Aorta (tissue), 5 donors: ENCODE measurements around the gene AFTPH. TPM values are rescaled to one million over a fixed set of nuclear protein-coding genes. Genes with fewer than 3 reads are reported as not detected.

Experiments
- ATAC-seq: fragments of 200-7000 bp; cut with Tn5 transposase; one replicate; pipeline ENCODE4 v1.9.1; 2022; ENCODE audit warnings: moderate library complexity; ENCODE audit not compliant: low FRiP score
- DNase-seq, 2 donors: peaks; one replicate each; pipeline ENCODE4 v3.0.0-alpha.2; 2020
- H3K27ac ChIP-seq, 2 donors: one replicate each; pipeline ENCODE4 v1.5.1; 2013; ENCODE audit warnings: low read length in 2 of 2, mild to moderate bottlenecking in 2 of 2, moderate library complexity in 2 of 2, control low read depth in 1 of 2, inconsistent platforms in 1 of 2, low read depth in 1 of 2
- H3K27me3 ChIP-seq, 2 donors: one replicate each; pipeline ENCODE4 v1.6.1; 2013; ENCODE audit warnings: control low read depth in 1 of 2, low read length in 1 of 2, mild to moderate bottlenecking in 1 of 2, moderate library complexity in 1 of 2; ENCODE audit not compliant: insufficient read depth in 2 of 2, control insufficient read depth in 1 of 2
- H3K36me3 ChIP-seq, 2 donors: one replicate each; pipeline ENCODE4 v1.6.1; 2013; ENCODE audit warnings: control low read depth in 1 of 2, low read length in 1 of 2, mild to moderate bottlenecking in 1 of 2; ENCODE audit not compliant: insufficient read depth in 2 of 2, control insufficient read depth in 1 of 2
- H3K4me1 ChIP-seq, 2 donors: one replicate each; pipeline ENCODE4 v1.6.1; 2013; ENCODE audit warnings: low read length in 2 of 2, control low read depth in 1 of 2, mild to moderate bottlenecking in 1 of 2, moderate library complexity in 1 of 2; ENCODE audit not compliant: insufficient read depth in 2 of 2, control insufficient read depth in 1 of 2
- H3K4me3 ChIP-seq, 2 donors: one replicate each; pipeline ENCODE4 v1.5.1; 2013; ENCODE audit warnings: low read length in 2 of 2, control low read depth in 1 of 2, mild to moderate bottlenecking in 1 of 2
- H3K9me3 ChIP-seq: one replicate; pipeline ENCODE4 v1.6.1; 2013; ENCODE audit warnings: mild to moderate bottlenecking, low read length; ENCODE audit not compliant: control insufficient read depth
- whole genome bisulfite sequencing, 2 donors: extraction: QIAGEN DNeasy Blood & Tissue Kit; methylation state at CpG; one replicate each; pipeline ENCODE4 v1.1.7; 2013; 5-methylcytosine and 5-hydroxymethylcytosine counted together
- intact Hi-C, 2 donors: fragments of 100-400 bp; cut with DNase I; formaldehyde crosslinking; loops; one replicate each; pipeline versions ENCODE4 v1.14.2 to v1.15.0; 2022
- polyA plus RNA-seq, 2 donors: library from polyadenylated mRNA; stranded (reverse); fragments of 200-250 nt; gene quantifications; one replicate each; pipeline ENCODE4 v1.2.3, GENCODE V29; 2013
- total RNA-seq, 2 donors: library from RNA; stranded (reverse); fragmentation: NEBNext Ultra II Directional; extraction: Animal tissue kit (Norgen Biotek cat#: 25700); gene quantifications; one replicate each; pipeline ENCODE4 v1.2.1, GENCODE V29; 2021
- donor health status: healthy with polysubstance abuse.
- donor health status: Bipolar disorder and iron deficiency.
- donor health status: DM: no; HTN: no; CAD: no.
- donor health status: DM: no; HTN: no; CAD: no.
- donor health status: DM: yes; HTN: yes; CAD: no.

The AFTPH gene
- total and polyA plus RNA-seq, 4 donors = 19.5 to 30.6 (median 25.8) TPM

DNA sequence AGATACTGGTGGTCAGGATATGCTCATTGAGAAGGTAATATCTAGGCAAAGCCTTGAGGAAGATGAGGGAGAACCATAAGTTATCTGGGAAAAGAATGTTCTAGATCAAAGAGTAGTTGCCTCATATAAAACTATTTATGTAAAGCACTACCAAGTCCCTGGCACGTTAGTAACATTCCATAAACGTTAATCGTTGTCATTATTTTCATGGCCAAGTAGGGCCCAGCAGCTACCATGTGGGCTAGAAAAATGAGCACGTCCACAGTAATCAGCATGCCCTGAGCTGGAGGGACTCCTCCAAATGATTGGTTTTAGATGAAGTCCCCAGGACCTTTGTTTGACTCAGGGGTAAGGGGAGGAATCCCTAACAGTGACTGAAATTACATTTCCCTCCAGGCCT lies 32.7 kb upstream of the AFTPH start:
- intact Hi-C loops = loop anchor here in 1 of 2 donors (5.0 kb wide), 1 partner anchor 39 kb away; the partner anchor contains the start of gene LGALSL
- peak overlapping the region in 1 of 2 donors; percentile 3 for H3K27ac ChIP-seq
- no peaks in the 10 kb centered on the region for H3K36me3 ChIP-seq
- H3K4me1 ChIP-seq = peaks cover 0 to 2% of the 10 kb centered on the region in 2 donors
- no peaks in the 10 kb centered on the region for H3K9me3 ChIP-seq
- 1 to 5% methylated on average over 4 of the region's 4 CpGs for WGBS, 2 donors
- ATAC-seq (no peak), DNase-seq (no peak)
- H3K4me3 ChIP-seq = no peak overlapping the region
- no peaks in the 10 kb centered on the region for H3K27me3 ChIP-seq

DNA sequence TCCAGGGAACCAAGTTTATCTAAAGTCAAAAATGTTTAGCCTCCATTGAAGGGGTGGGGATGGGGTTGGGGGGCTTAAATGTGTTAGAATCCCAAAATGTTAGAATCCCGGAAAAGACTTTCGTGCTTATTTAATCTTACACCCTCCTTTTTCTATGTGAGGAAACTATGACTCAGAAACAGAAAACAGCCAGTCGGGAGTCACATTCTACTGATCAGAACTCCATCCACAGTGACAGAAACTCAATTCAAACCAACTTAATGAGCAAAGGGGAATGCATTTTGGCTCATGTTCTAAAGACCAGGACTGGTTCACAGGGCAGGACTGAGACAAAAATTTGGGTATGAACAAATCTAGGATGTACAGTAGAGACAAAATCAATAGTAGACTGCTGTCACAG lies 31.9 kb upstream of the AFTPH start:
- intact Hi-C loops = loop anchor here in 1 of 2 donors (5.0 kb wide), 1 partner anchor 40 kb away; the partner anchor contains the start of gene LGALSL
- no peak for DNase-seq
- H3K4me3 ChIP-seq = no peak overlapping the region
- H3K27ac ChIP-seq = peak overlapping the region in 1 of 2 donors; percentile 3
- H3K9me3 ChIP-seq = no peaks in the 10 kb centered on the region
- no peaks in the 10 kb centered on the region for H3K27me3 ChIP-seq
- peaks cover 0 to 2% of the 10 kb centered on the region in 2 donors for H3K4me1 ChIP-seq
- no peak for ATAC-seq
- H3K36me3 ChIP-seq = no peaks in the 10 kb centered on the region
- 31 to 33% methylated on average over 3 of the region's 3 CpGs for WGBS, 2 donors

DNA sequence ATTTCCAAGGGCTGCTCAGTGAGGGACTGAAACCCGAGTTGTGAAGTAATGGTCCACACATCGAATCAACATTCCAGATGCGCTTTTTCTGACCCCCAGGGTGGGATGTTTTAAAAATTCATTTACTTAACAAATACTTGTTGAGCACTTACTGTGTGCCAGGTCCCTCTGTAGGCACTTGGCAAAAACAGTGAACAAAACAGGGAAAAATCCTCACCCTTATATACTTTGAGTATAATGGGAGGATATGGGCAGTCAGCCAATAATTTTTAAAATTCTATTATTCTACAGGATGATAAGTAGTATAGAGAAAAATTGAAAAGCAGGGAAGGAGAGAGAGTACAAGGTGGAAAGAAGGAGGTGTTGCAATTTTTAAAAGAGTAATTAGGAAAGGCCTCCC lies 31.3 kb upstream of the AFTPH start:
- DNase-seq = no peak
- intact Hi-C loops = loop anchor here in 1 of 2 donors (5.0 kb wide), 1 partner anchor 41 kb away; the partner anchor contains the start of gene LGALSL
- WGBS, 2 donors = 93 to 94% methylated on average over 3 of the region's 3 CpGs

DNA sequence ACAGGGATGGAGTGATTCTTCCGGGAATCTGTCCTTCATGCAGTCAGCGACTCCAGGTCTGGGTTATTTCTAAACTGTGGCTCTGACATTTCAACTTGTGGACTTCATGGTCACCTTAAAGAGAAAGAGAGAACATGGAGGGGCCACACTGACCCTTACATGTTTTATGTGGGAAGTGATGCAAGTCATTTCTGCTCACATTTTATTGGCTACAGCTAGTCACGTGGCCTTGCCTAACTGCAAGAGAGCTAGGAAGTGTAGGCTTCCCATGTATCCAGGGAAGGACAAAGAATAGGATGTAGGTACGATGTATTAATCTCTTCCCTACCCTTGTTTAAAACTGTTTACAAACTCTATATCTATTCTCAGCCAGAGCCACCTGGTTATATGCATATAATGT lies 30.3 kb upstream of the AFTPH start:
- no peaks in the 10 kb centered on the region for H3K9me3 ChIP-seq
- 87 to 95% methylated on average over 4 of the region's 4 CpGs for WGBS, 2 donors
- no peaks in the 10 kb centered on the region for H3K36me3 ChIP-seq
- no peak overlapping the region for H3K27ac ChIP-seq
- H3K4me1 ChIP-seq = peaks cover 0 to 2% of the 10 kb centered on the region in 2 donors
- DNase-seq = no peak
- H3K4me3 ChIP-seq = no peak overlapping the region
- intact Hi-C loops = loop anchor here in 1 of 2 donors (5.0 kb wide), 1 partner anchor 41 kb away; the partner anchor contains the start of gene LGALSL
- no peak for ATAC-seq
- H3K27me3 ChIP-seq = no peaks in the 10 kb centered on the region

More for the DNA sequence above, 31.3 kb upstream of the AFTPH start:
- no peaks in the 10 kb centered on the region for H3K9me3 ChIP-seq
- H3K27me3 ChIP-seq = no peaks in the 10 kb centered on the region
- ATAC-seq = no peak
- H3K36me3 ChIP-seq = no peaks in the 10 kb centered on the region
- H3K4me1 ChIP-seq = peaks cover 0 to 2% of the 10 kb centered on the region in 2 donors
- H3K4me3 ChIP-seq = no peak overlapping the region
- H3K27ac ChIP-seq = no peak overlapping the region

DNA sequence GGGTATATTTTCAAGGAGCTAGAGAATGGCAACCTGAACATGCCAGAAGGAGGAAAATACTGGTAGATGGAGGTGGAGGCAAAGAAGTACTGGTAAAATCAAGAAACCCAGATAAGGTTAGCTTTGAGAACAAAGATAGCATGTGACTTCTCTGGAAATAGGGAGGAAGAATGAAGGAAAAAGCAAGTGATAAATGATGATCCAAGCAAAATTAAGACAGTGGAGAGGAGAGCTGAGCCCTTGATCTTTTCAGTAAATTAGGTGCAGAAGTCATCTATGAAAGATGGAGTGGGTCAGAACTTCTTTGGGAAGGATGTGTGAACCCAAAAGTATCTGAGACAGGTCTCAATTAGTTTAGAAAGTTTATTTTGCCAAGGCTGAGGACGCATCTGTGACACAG lies 25.7 kb upstream of the AFTPH start:
- Histone ChIP-seq H3K27ac (no peak overlapping the region), H3K9me3 (no peaks in the 10 kb centered on the region), H3K27me3 (no peaks in the 10 kb centered on the region), H3K4me1 (no peaks in the 10 kb centered on the region), H3K4me3 (no peak overlapping the region), H3K36me3 (no peaks in the 10 kb centered on the region)
- ATAC-seq = no peak
- 95 to 96% methylated on average over 1 of the region's 1 CpG for WGBS, 2 donors
- intact Hi-C loops = no loop called here
- no peak for DNase-seq

DNA sequence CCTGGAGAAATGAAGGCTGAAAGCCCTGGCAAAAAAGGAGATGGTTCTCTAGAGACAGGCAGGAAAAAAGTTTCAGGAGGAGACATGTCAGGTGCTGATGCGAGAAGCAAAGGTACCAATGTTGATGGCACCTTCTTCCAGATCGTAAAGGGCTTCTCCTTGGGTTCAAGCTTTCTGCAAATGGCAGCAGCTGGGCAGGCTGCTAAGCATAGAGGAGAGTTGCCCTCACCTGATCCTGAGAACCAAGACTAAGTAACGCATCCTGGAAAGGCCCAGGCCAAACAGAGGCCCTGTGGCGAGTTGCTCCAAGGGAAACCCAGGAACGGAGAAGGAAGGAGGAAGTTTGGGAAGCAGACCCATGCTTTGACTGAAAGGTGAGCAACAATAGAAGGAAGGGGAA lies 23.6 kb upstream of the AFTPH start:
- no peak overlapping the region for H3K27ac ChIP-seq
- no peaks in the 10 kb centered on the region for H3K9me3 ChIP-seq
- intact Hi-C loops = no loop called here
- H3K4me3 ChIP-seq = no peak overlapping the region
- H3K27me3 ChIP-seq = no peaks in the 10 kb centered on the region
- DNase-seq (no peak), ATAC-seq (no peak)
- no peaks in the 10 kb centered on the region for H3K36me3 ChIP-seq
- 94 to 98% methylated on average over 5 of the region's 5 CpGs for WGBS, 2 donors
- H3K4me1 ChIP-seq = no peaks in the 10 kb centered on the region

DNA sequence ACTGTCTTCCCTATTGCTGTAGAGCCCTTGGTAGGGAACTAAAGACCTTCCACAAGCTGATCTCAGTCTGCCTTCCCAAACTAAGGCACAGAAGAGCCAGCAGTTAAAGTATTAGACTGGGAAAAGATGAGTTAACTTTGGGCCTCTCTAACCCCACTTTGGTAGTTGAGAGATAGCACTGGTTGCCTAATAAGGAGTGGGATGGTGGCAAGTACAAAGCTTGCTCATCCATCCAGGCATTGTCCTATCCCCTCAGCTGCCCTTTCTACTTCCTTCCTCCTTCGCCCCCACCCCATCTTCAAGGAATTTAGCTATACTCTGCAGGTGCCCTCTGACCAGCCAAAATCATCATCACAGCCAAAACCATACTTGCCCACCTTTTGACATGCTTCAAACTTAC lies 22.2 kb upstream of the AFTPH start:
- H3K36me3 ChIP-seq = no peaks in the 10 kb centered on the region
- intact Hi-C loops = no loop called here
- WGBS, 2 donors = 84 to 88% methylated on average over 1 of the region's 1 CpG
- DNase-seq = no peak
- no peak overlapping the region for H3K4me3 ChIP-seq
- no peak for ATAC-seq
- no peaks in the 10 kb centered on the region for H3K9me3 ChIP-seq
- H3K27me3 ChIP-seq = no peaks in the 10 kb centered on the region
- no peak overlapping the region for H3K27ac ChIP-seq
- no peaks in the 10 kb centered on the region for H3K4me1 ChIP-seq

DNA sequence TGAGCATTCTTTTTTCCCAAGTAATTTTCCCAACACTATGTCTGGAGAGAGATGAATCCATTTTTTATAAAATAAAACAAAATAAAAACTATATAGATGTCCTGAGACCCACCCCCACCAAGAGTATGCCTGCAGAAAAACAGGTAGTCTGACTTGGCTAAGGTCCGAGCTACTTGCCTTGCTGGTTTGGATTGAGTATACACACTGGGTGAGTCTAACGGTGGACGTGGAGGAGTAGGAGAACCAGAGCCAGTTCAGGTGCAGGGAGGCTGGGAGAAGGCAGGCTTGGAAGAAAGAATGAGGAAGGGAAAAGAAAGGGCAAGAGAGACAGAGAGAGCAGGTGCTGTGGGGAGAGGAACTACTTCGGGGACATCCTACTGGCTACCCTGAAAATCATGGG lies 21.3 kb upstream of the AFTPH start:
- Histone ChIP-seq H3K4me1 (no peaks in the 10 kb centered on the region), H3K36me3 (no peaks in the 10 kb centered on the region), H3K4me3 (no peak overlapping the region), H3K27me3 (no peaks in the 10 kb centered on the region), H3K9me3 (no peaks in the 10 kb centered on the region), H3K27ac (no peak overlapping the region)
- 89 to 92% methylated on average over 4 of the region's 4 CpGs for WGBS, 2 donors
- ATAC-seq (no peak), DNase-seq (no peak)
- intact Hi-C loops = no loop called here

DNA sequence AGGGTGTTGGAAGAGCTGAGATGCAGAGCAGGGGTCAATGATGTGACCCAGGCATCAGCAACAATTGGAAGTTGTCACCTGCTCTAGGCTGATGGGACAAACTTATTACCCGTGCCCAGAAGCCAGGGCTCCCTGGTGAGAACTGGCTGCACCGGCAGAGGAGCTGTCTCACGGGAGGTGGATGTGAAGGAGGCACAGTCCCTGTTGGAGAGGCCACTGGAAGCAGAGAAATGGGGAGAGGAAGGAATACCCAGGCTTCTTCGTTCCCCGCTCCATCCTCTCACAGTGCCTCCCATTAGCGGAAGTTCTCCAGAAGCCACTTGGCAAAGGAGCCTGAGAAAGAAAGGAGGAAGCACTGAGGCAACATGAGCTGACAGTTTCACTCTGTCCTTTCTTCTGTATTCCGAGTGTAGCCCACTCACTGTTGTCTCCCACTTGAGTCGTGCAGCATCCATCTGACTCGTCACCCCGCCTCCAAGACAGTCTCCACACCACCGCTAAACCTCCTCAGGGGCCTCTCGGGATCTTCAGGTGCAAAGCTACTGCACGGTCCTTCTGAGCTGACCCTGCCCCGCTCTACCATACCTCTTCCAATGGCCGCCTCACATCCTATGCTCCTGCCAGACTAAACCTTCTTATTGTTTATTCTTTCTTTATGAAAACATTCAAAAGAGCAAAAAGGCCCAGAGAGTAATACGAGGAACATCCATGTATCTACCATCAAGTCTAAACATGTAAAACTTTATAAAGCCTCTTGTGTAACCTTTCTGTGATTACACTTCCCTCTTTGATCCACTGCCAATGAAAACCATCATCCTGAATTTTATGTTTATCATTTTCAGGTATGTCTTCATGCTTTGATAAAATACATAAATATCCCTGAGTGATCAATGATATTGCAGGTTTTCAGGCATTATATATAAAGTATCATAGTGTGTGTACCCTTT lies 19.1 kb upstream of the AFTPH start:
- 80% methylated on average over 16 of the region's 16 CpGs for WGBS, 2 donors
- Histone ChIP-seq H3K27me3 (no peaks in the 10 kb centered on the region), H3K9me3 (no peaks in the 10 kb centered on the region), H3K4me3 (no peak overlapping the region), H3K27ac (no peak overlapping the region), H3K4me1 (no peaks in the 10 kb centered on the region), H3K36me3 (no peaks in the 10 kb centered on the region)
- DNase-seq (no peak), ATAC-seq (no peak)
- intact Hi-C loops = no loop called here
